IMR-90 (cell line): ENCODE measurements around the gene AUTS2.

Source experiments
- CTCF ChIP-seq: conservative IDR thresholded peaks from 2 replicates; pipeline ENCODE4 v1.5.1; 2012; ENCODE audit warnings: mild to moderate bottlenecking, low read depth, low read length, improper control_type of control experiment
- FOS ChIP-seq: fragments of 150-350 bp; IDR thresholded peaks from 2 replicates; pipeline ENCODE4 v1.6.1; 2016; ENCODE audit warnings: low read depth, low read length
- MAFK ChIP-seq: IDR thresholded peaks from 2 replicates; pipeline ENCODE4 v1.6.1; 2012; ENCODE audit warnings: low read depth, low read length, improper control_type of control experiment
- MAZ ChIP-seq: IDR thresholded peaks from 2 replicates; pipeline ENCODE4 v1.6.1; 2012; ENCODE audit warnings: low read depth, mild to moderate bottlenecking, low read length, improper control_type of control experiment, moderate library complexity, borderline replicate concordance
- MXI1 ChIP-seq: IDR thresholded peaks from 2 replicates; pipeline ENCODE4 v1.6.1; 2012; ENCODE audit warnings: low read depth, mild to moderate bottlenecking, low read length, moderate library complexity, borderline replicate concordance
- POLR2A ChIP-seq: IDR thresholded peaks from 2 replicates; pipeline ENCODE4 v1.6.1; 2012; ENCODE audit warnings: mild to moderate bottlenecking, low read depth, low read length
- RFX5 ChIP-seq: IDR thresholded peaks from 2 replicates; pipeline ENCODE4 v1.8.0; 2012; ENCODE audit warnings: low read depth, mild to moderate bottlenecking, low read length, moderate library complexity
- SMC3 ChIP-seq: fragments of 150-350 bp; IDR thresholded peaks from 2 replicates; pipeline ENCODE4 v1.6.1; 2016; ENCODE audit warnings: low read depth, mild to moderate bottlenecking, antibody characterized with exemption, low read length, moderate library complexity
- USF2 ChIP-seq: fragments of 150-350 bp; IDR thresholded peaks from 2 replicates; pipeline ENCODE4 v1.6.1; 2017; ENCODE audit warnings: mild to moderate bottlenecking, antibody characterized with exemption, low read length, low read depth

GRCh38 chr7:69932034-69932628 is 333.9 kb downstream of the AUTS2 start:
- TF ChIP-seq CTCF (peak; percentile 41), POLR2A (no peak), RFX5 (no peak), MAFK (no peak), FOS (no peak), SMC3 (peak; percentile 34), USF2 (no peak), MXI1 (no peak), MAZ (no peak)
